Endothelial cell (in vitro differentiated cells): Measurements from ENCODE around the gene USP2. TPM values are rescaled to one million over a fixed set of nuclear protein-coding genes. Genes with fewer than 3 reads are reported as not detected.

Experiments used
- DNase-seq: peaks from one replicate; pipeline ENCODE4 v3.0.0; 2021; ENCODE audit warnings: low spot score
- H3K27ac Mint-ChIP-seq: one replicate; pipeline ENCODE4 v1.8.0; 2021; ENCODE audit warnings: mixed read lengths, inconsistent platforms; ENCODE audit not compliant: unreplicated experiment
- H3K27me3 Mint-ChIP-seq: one replicate; pipeline ENCODE4 v1.8.0; 2021; ENCODE audit warnings: mild to moderate bottlenecking, moderate library complexity, mixed read lengths, inconsistent platforms; ENCODE audit not compliant: unreplicated experiment
- H3K36me3 Mint-ChIP-seq: one replicate; pipeline ENCODE4 v1.8.0; 2021; ENCODE audit warnings: mild to moderate bottlenecking, low read depth, mixed read lengths, inconsistent platforms; ENCODE audit not compliant: unreplicated experiment
- H3K4me1 Mint-ChIP-seq: one replicate; pipeline ENCODE4 v1.8.0; 2021; ENCODE audit warnings: mild to moderate bottlenecking, mixed read lengths, inconsistent platforms; ENCODE audit not compliant: unreplicated experiment
- H3K4me3 Mint-ChIP-seq: one replicate; pipeline ENCODE4 v1.8.0; 2021; ENCODE audit warnings: mild to moderate bottlenecking, mixed read lengths, inconsistent platforms; ENCODE audit not compliant: unreplicated experiment
- H3K9me3 Mint-ChIP-seq: one replicate; pipeline ENCODE4 v1.8.0; 2021; ENCODE audit warnings: mixed read lengths, inconsistent platforms; ENCODE audit not compliant: unreplicated experiment
- total RNA-seq: library from RNA; stranded (reverse); fragmentation: NEBNext Ultra II Directional; extraction: Animal tissue kit (Norgen Biotek cat#: 25700); gene quantifications from one replicate; pipeline ENCODE4 v1.2.1, GENCODE V29; 2021; ENCODE audit not compliant: unreplicated experiment
- TF ChIP-seq, protein P1 (sequence below): fragments of 200-600 bp; sonication (generic); IDR thresholded peaks from one replicate; pipeline ENCODE4 v1.5.0; 2021; ENCODE audit warnings: antibody characterized with exemption; ENCODE audit not compliant: unreplicated experiment

Gene USP2
- total RNA-seq, 1 donor from 2014 or later: 1.5 TPM

DNA sequence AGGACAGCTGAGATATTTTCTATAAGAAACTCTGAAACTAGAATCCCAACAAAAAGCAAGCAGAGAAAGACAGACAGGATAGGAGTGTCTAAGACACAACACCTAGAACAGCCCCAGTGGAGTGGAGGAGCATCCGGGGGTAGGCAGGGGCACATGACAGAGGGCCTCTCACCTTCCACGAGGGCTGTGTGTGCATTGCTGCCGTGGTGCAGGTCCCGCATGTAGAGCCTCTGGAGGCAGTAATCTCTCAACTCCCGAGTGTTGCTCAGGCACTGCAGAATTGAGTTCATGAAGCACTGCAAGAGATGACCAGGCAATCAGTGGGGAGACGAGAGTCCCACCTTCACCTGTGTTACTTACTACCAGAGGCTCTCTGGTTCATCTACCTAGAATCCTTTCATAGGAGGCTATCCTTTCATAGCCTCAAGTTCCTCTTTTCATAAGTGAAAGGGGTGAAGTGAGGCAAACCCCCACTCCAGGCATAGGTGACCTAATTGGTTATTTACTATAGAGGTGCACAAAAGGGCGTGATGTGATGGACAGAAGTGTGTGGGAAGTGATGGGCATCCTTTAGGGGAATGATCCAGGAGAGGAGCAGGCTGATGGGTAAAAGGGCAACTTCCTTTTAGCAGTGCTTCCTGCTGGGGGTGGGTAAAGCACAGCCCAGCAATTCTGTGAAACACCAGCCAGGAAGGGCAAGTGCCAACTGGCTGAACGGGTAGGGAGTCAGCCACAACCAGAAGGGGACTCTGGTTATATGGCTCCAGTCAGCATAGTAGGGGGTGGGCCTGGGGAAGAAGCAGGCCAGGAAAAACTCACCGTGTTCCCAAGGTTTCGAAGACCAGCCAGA, 21.9 kb downstream of the USP2 start:
- H3K36me3 Mint-ChIP-seq: peaks cover 2% of the 10 kb centered on the region
- peaks cover 13% of the 10 kb centered on the region for H3K4me1 Mint-ChIP-seq
- H3K9me3 Mint-ChIP-seq: no peaks in the 10 kb centered on the region
- peaks cover 10% of the 10 kb centered on the region for H3K27me3 Mint-ChIP-seq
- H3K27ac Mint-ChIP-seq: no peak overlapping the region
- no peak for DNase-seq
- H3K4me3 Mint-ChIP-seq: no peak overlapping the region
- TF ChIP-seq, protein P1, sequence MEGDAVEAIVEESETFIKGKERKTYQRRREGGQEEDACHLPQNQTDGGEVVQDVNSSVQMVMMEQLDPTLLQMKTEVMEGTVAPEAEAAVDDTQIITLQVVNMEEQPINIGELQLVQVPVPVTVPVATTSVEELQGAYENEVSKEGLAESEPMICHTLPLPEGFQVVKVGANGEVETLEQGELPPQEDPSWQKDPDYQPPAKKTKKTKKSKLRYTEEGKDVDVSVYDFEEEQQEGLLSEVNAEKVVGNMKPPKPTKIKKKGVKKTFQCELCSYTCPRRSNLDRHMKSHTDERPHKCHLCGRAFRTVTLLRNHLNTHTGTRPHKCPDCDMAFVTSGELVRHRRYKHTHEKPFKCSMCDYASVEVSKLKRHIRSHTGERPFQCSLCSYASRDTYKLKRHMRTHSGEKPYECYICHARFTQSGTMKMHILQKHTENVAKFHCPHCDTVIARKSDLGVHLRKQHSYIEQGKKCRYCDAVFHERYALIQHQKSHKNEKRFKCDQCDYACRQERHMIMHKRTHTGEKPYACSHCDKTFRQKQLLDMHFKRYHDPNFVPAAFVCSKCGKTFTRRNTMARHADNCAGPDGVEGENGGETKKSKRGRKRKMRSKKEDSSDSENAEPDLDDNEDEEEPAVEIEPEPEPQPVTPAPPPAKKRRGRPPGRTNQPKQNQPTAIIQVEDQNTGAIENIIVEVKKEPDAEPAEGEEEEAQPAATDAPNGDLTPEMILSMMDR: no peak

DNA sequence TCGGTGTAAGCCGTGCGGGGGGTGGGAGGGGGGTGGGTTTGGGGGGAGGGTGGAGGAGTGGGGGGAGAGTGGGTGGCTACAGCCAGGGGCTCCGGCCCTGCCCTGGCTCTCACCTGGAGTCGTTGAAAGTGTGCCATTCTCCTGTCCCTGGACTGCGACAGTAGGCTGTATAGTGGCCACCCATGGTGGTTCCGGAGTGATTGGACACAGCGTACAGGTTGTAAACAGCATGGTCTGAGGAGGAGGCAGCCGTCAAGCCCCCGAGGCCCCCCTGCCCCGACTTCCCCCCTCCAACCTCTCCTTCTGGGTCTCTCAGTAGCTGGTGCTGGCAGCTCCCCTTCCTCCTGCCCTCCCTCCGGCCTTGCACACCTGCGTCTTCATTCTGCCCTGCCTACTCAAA, 24.4 kb downstream of the USP2 start:
- Mint-ChIP-seq H3K36me3 (no peaks in the 10 kb centered on the region), H3K4me3 (peak overlapping the region; percentile 76), H3K9me3 (no peaks in the 10 kb centered on the region), H3K4me1 (peaks cover 11% of the 10 kb centered on the region), H3K27ac (no peak overlapping the region), H3K27me3 (peaks cover 5% of the 10 kb centered on the region)
- DNase-seq: no peak
- TF ChIP-seq, protein P1: no peak

DNA sequence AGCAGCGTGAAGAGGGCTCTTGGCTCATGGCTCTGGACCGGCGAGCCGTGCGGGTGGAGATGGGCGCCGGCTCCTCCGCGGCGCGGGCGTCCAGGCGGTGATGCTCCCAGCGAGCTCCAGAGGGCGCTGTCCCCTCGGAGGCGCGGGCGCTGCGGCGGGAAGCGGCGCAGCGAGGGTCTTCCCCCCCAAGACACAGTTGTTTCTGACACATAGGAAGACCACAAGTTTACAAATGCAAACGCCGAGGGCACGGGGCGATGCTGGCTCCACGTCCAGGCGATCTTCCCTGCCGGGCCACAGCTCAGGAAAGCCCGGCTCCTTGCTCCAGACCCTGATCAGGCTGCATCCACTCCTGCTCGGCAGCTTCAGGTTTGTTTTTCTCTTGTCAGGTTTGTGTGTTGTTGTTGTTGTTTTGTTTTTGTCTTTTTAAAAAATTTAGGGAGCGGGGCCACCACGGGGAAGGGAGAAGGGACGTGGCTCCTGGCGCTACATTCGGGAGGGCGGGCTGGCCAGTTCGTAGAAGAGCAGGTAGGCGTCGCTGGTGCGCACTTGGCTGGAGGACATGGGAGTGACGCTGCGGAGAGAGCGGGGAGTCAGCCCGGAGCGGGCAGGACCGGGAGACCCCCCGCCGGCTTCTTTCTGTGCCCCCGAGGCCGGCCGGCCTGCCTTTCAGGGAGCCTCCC, 25.0 kb downstream of the USP2 start:
- no peak overlapping the region for H3K27ac Mint-ChIP-seq
- H3K4me3 Mint-ChIP-seq: peak overlapping the region; percentile 81
- H3K27me3 Mint-ChIP-seq: peaks cover 4% of the 10 kb centered on the region
- no peaks in the 10 kb centered on the region for H3K36me3 Mint-ChIP-seq
- peaks cover 11% of the 10 kb centered on the region for H3K4me1 Mint-ChIP-seq
- TF ChIP-seq, protein P1: peak; percentile 97
- DNase-seq: peak; percentile 79
- H3K9me3 Mint-ChIP-seq: no peaks in the 10 kb centered on the region

DNA sequence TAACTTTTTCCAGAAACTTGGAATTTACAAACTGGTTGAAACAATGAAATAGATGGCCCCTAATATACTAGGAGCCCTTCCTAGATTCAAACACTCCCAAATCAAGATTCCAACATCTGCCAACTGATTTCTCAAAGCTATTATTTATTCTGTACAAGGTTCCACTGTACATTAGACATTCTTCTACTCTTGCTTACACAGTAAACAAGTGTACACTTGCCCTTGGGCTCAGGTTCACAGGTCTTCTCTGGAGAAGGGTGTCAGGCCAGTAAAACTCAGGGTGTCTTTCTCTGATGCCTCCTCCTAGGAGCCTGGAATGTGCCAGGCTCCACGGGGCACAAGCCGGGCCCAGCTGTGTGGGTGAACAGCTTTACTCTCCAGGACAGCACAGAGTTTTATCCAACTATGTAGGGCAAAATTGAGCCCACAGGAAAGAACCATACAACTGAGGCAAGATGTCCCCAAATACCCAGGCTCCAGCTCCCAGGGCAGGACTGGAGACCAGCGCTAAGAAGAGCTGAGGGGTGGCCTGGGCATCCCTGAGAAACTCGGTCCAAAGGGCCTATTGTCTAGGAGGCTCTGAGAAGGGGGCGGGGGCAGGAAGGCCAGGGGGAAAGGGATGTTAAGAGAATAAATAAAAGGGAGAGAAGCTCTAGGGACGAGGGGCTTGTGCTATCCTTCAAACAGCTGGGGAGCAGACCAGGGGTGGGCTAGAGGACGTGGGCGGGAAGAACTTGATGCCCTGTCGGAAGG, 26.2 kb downstream of the USP2 start:
- H3K4me1 Mint-ChIP-seq: peaks cover 8% of the 10 kb centered on the region
- peaks cover 4% of the 10 kb centered on the region for H3K27me3 Mint-ChIP-seq
- H3K9me3 Mint-ChIP-seq: no peaks in the 10 kb centered on the region
- no peaks in the 10 kb centered on the region for H3K36me3 Mint-ChIP-seq
- H3K4me3 Mint-ChIP-seq: no peak overlapping the region
- TF ChIP-seq, protein P1: no peak
- DNase-seq: no peak
- no peak overlapping the region for H3K27ac Mint-ChIP-seq
